ENCODE measurements around the gene ADK. TPM values are rescaled to one million over a fixed set of nuclear protein-coding genes. Genes with fewer than 3 reads are reported as not detected.
"Not testable (repeated sequence)": the region's sequence is repeated elsewhere in the genome, so short reads cannot be mapped to it uniquely, and the experiment has no call there.

ADK gene
- total RNA-seq, 4 donors from 2014 or later: 62.1 to 84.7 (median 74.4) TPM

- Histone ChIP-seq H3K4me1 (peaks cover 0 to 7% of the 10 kb centered on the region in 2 donors), H3K36me3 (no peaks in the 10 kb centered on the region), H3K4me3 (replicated peaks in 1 of 3) (no peak overlapping the region), H3K27me3 (no peaks in the 10 kb centered on the region), H3K27ac (no peak overlapping the region), H3K9me3 (no peaks in the 10 kb centered on the region)
- WGBS, 2 donors: 96 to 98% methylated on average over 5 of the region's 5 CpGs
- intact Hi-C loops (cut with DNase I): no loop called here
- TF ChIP-seq, protein P1, sequence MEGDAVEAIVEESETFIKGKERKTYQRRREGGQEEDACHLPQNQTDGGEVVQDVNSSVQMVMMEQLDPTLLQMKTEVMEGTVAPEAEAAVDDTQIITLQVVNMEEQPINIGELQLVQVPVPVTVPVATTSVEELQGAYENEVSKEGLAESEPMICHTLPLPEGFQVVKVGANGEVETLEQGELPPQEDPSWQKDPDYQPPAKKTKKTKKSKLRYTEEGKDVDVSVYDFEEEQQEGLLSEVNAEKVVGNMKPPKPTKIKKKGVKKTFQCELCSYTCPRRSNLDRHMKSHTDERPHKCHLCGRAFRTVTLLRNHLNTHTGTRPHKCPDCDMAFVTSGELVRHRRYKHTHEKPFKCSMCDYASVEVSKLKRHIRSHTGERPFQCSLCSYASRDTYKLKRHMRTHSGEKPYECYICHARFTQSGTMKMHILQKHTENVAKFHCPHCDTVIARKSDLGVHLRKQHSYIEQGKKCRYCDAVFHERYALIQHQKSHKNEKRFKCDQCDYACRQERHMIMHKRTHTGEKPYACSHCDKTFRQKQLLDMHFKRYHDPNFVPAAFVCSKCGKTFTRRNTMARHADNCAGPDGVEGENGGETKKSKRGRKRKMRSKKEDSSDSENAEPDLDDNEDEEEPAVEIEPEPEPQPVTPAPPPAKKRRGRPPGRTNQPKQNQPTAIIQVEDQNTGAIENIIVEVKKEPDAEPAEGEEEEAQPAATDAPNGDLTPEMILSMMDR (IDR thresholded peaks at IDR 0.05): no peak
- TF ChIP-seq POLR2A (IDR thresholded peaks at IDR 0.05): no peak
- no peak for DNase-seq
These were observed 27.2 kb downstream of the ADK start for GRCh38 chr10:74178042-74178791.

GRCh38 chr10:74179111-74179710 is 28.2 kb downstream of the ADK start:
- H3K9me3 ChIP-seq: no peaks in the 10 kb centered on the region
- no peak for TF ChIP-seq POLR2A (IDR thresholded peaks at IDR 0.05)
- TF ChIP-seq, protein P1 (IDR thresholded peaks at IDR 0.05): no peak
- WGBS, 2 donors: 94 to 100% methylated on average over 2 of the region's 2 CpGs
- H3K27ac ChIP-seq: no peak overlapping the region
- H3K36me3 ChIP-seq: no peaks in the 10 kb centered on the region
- no peaks in the 10 kb centered on the region for H3K27me3 ChIP-seq
- intact Hi-C loops (cut with DNase I): no loop called here
- H3K4me1 ChIP-seq: peaks cover 0 to 7% of the 10 kb centered on the region in 2 donors
- no peak for DNase-seq
- no peak overlapping the region for H3K4me3 ChIP-seq (replicated peaks in 1 of 3)

GRCh38 chr10:74186678-74187077 is 35.7 kb downstream of the ADK start:
- H3K27me3 ChIP-seq: no peaks in the 10 kb centered on the region
- H3K4me1 ChIP-seq: peaks cover 21 to 24% of the 10 kb centered on the region in 2 donors
- no peaks in the 10 kb centered on the region for H3K36me3 ChIP-seq
- H3K4me3 ChIP-seq (replicated peaks in 1 of 3): no peak overlapping the region
- no peak for TF ChIP-seq POLR2A (IDR thresholded peaks at IDR 0.05)
- TF ChIP-seq, protein P1 (IDR thresholded peaks at IDR 0.05): no peak
- no peak for DNase-seq
- no peaks in the 10 kb centered on the region for H3K9me3 ChIP-seq
- H3K27ac ChIP-seq: no peak overlapping the region
- intact Hi-C loops (cut with DNase I): no loop called here

- TF ChIP-seq, protein P1 (IDR thresholded peaks at IDR 0.05): no peak
- no peak for TF ChIP-seq POLR2A (IDR thresholded peaks at IDR 0.05)
- 80 to 91% methylated on average over 1 of the region's 1 CpG for WGBS, 2 donors
These were observed 36.2 kb downstream of the ADK start for GRCh38 chr10:74187237-74187636.

GRCh38 chr10:74188617-74189016 is 37.6 kb downstream of the ADK start:
- H3K36me3 ChIP-seq; intact Hi-C loops (cut with DNase I); H3K27me3 ChIP-seq; H3K27ac ChIP-seq; H3K9me3 ChIP-seq; DNase-seq; H3K4me3 ChIP-seq (replicated peaks in 1 of 3): not testable (repeated sequence)
- peaks cover 24 to 30% of the 10 kb centered on the region in 2 donors for H3K4me1 ChIP-seq
- WGBS, 2 donors: 97% methylated on average over 13 of the region's 13 CpGs

More at GRCh38 chr10:74187237-74187636, 36.2 kb downstream of the ADK start:
- intact Hi-C loops (cut with DNase I): no loop called here
- Histone ChIP-seq H3K36me3 (no peaks in the 10 kb centered on the region), H3K27ac (peak overlapping the region in 1 of 3 donors; percentile 51), H3K9me3 (no peaks in the 10 kb centered on the region), H3K27me3 (no peaks in the 10 kb centered on the region), H3K4me1 (peaks cover 23 to 24% of the 10 kb centered on the region in 2 donors), H3K4me3 (replicated peaks in 1 of 3) (no peak overlapping the region)
- no peak for DNase-seq

All from thyroid gland (tissue), 4 donors.